WERI-Rb-1 (cell line): ENCODE measurements around the gene BUD31.

ENCODE experiments used
- DNase-seq: peaks from one replicate; pipeline ENCODE4 v3.0.0-alpha.2; 2020
- H3K27ac ChIP-seq: fragments of 250-450 bp; sonication (Bioruptor Pico); 2 replicates; pipeline ENCODE4 v1.5.1; 2020; ENCODE audit warnings: mild to moderate bottlenecking, moderate library complexity
- H3K27me3 ChIP-seq: fragments of 250-450 bp; sonication (Bioruptor Pico); 2 replicates; pipeline ENCODE4 v1.5.1; 2021; ENCODE audit warnings: mild to moderate bottlenecking, low read depth, moderate library complexity; ENCODE audit not compliant: insufficient read depth, severe bottlenecking
- H3K36me3 ChIP-seq: fragments of 250-450 bp; sonication (Bioruptor Pico); 2 replicates; pipeline ENCODE4 v1.5.1; 2020; ENCODE audit warnings: mild to moderate bottlenecking, moderate library complexity
- H3K4me3 ChIP-seq: 2 replicates; pipeline ENCODE4 v1.5.1; 2011; ENCODE audit warnings: low read depth, mild to moderate bottlenecking, control low read depth, low read length
- H3K9me3 ChIP-seq: fragments of 250-450 bp; sonication (Bioruptor Pico); 2 replicates; pipeline ENCODE4 v1.5.1; 2021; ENCODE audit warnings: mild to moderate bottlenecking, moderate library complexity; ENCODE audit not compliant: severe bottlenecking
- CTCF ChIP-seq: IDR thresholded peaks from 2 replicates; pipeline ENCODE4 v1.5.1; 2011; ENCODE audit warnings: low read depth, mild to moderate bottlenecking, control low read depth, inconsistent platforms, low read length

Gene BUD31

GRCh38 chr7:99457050-99457649 is 48.4 kb downstream of the BUD31 start:
- H3K36me3 ChIP-seq: peaks cover 93% of the 10 kb centered on the region
- H3K27me3 ChIP-seq: no peaks in the 10 kb centered on the region
- H3K27ac ChIP-seq: no peak overlapping the region

DNA sequence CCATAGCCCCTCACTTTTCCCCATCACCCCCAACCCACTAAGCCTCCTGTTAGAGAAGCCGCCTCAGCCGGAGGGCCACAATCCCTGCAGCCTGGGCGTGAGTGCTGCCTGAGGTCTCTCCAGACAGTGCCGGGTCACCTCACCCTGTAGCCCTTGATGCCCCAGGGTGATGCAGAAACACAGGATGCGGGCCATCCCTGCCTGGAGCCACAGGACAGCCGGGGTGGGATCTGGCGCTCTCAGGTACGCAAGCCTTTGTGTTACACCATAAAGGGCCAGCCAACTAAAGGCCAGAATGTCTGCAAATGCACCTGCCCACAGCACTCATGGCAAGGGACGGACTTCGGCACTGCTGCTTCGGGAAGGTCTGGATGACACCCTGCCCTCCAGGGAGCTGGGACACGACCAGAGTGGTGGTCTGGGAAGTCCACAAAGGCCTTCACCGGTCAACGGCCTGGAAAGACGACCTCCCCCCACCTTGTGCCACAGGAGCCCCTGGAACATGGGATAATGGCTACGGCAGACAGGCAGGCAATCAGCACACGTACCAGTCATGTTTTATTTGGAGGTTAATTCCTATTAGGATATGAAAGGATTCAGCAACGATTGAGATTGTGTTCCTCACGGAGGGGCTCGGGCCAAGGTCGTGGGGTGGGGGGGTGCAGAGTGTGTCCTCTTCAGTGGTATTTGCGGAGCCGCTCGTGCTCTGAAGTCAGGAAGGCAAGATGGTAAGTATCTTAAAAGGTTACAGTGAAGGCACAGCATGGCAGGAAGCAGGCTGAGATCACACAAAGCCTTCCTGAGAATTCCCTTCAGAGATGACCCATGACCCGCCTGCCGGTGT is 49.1 kb downstream of the BUD31 start:
- Histone ChIP-seq H3K4me3 (no peak overlapping the region), H3K36me3 (peaks cover 92% of the 10 kb centered on the region), H3K9me3 (no peaks in the 10 kb centered on the region), H3K27me3 (no peaks in the 10 kb centered on the region), H3K27ac (no peak overlapping the region)
- DNase-seq: no peak
- TF ChIP-seq CTCF: no peak

More at GRCh38 chr7:99457050-99457649, 48.4 kb downstream of the BUD31 start:
- Histone ChIP-seq H3K9me3 (no peaks in the 10 kb centered on the region), H3K4me3 (no peak overlapping the region)
- no peak for TF ChIP-seq CTCF
- no peak for DNase-seq

DNA sequence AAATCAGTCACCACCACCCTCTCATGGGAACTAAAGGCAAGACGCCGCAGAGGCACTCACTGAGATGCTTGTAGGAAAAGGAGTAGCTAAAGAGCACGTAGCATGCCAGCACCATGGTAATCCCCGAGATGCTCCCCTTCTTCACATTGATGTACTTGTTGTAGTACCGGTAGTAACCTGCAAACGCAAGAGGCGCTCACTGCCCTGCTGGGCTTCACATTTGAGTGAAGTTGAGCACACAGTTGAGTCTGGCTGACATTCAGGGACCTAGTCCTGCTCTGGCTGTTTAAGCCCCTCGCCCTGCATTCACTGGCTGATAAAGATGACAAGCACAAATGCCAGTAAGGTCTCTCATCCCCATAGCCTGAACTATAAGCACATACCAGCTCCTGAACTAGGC is 50.3 kb downstream of the BUD31 start:
- DNase-seq: peak; percentile 46
- peaks cover 91% of the 10 kb centered on the region for H3K36me3 ChIP-seq

GRCh38 chr7:99460651-99461050 is 51.9 kb downstream of the BUD31 start:
- Histone ChIP-seq H3K9me3 (no peaks in the 10 kb centered on the region), H3K36me3 (peaks cover 83% of the 10 kb centered on the region), H3K27me3 (no peaks in the 10 kb centered on the region), H3K4me3 (no peak overlapping the region), H3K27ac (no peak overlapping the region)
- no peak for TF ChIP-seq CTCF
- DNase-seq: no peak

More for the DNA sequence above, 50.3 kb downstream of the BUD31 start:
- Histone ChIP-seq H3K27ac (no peak overlapping the region), H3K9me3 (no peaks in the 10 kb centered on the region), H3K4me3 (no peak overlapping the region), H3K27me3 (no peaks in the 10 kb centered on the region)
- TF ChIP-seq CTCF: peak; percentile 64

- no peak overlapping the region for H3K4me3 ChIP-seq
- H3K27ac ChIP-seq: no peak overlapping the region
- no peak for DNase-seq
- no peak for TF ChIP-seq CTCF
- no peaks in the 10 kb centered on the region for H3K9me3 ChIP-seq
- no peaks in the 10 kb centered on the region for H3K27me3 ChIP-seq
- H3K36me3 ChIP-seq: peaks cover 77% of the 10 kb centered on the region
These were observed 52.5 kb downstream of the BUD31 start for GRCh38 chr7:99461221-99461620.
